ENCODE measurements around the gene OR4N2.
A peak's percentile ranks its signal among the peaks of the same experiment; 100 is the strongest.
"Not testable (repeated sequence)": the region's sequence is repeated elsewhere in the genome, so short reads cannot be mapped to it uniquely, and the experiment has no call there.

The OR4N2 gene

GRCh38 chr14:19838433-19838832, 34.9 kb downstream of the OR4N2 start:
- DNase-seq, result no peak

DNA sequence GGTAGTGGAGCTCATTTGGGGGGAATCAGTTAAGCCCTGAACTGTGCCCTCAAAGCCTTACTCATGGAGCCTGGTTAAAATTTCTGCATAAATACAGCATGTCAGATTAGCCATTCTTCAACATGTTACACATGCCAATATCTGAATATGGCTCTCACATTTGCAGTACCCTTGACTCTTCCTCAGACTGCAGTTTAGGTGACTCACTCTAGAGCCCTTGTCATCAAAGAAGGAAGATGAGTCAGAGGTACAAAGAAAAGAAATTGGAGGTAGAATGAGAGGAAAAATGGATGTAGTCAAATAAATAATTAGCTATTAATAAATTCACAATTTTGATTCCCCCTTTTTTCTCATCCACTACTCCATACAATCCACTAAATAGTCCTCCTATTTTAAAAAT, 47.8 kb downstream of the OR4N2 start:
- no peak for DNase-seq

DNA sequence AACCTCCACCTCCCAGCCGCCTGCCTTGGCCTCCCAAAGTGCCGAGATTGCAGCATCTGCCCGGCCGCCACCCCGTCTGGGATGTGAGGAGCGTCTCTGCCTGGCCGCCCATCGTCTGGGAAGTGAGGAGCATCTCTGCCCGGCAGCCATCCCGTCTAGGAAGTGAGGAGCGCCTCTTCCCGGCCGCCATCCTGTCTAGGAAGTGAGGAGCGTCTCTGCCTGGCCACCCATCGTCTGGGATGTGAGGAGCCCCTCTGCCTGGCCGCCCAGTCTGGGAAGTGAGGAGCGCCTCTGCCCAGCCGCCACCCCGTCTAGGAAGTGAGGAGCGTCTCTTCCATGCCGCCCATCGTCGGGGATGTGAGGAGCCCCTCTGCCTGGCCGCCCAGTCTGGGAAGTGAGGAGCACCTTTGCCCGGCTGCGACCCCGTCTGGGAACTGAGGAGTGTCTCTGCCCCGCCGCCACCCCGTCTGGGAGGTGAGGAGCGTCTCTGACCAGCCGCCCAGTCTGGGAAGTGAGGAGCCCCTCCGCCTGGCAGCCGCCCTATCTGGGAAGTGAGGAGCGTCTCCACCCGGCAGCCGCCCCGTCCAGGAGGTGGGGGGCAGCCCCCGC, 62.6 kb downstream of the OR4N2 start:
- not testable (repeated sequence) for DNase-seq

DNA sequence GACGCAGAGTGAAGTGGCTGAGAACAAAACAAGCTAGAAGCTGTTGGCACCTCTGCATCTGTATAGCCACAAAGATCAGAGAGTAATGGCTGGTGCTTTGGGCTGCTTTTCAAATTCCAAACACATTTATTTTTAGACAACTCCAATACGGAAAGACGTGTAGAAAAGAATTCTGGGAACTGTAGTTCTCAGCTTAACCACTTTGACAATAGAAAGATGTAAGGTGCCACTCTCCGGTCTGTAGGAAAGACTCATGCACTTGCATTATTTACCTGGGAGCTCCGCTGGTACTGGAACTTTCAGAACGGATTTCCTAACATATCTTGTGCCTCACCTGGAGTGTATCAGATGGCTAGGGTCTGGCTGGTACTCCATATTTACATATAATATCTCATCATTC, 69.6 kb downstream of the OR4N2 start:
- DNase-seq, result no peak

DNA sequence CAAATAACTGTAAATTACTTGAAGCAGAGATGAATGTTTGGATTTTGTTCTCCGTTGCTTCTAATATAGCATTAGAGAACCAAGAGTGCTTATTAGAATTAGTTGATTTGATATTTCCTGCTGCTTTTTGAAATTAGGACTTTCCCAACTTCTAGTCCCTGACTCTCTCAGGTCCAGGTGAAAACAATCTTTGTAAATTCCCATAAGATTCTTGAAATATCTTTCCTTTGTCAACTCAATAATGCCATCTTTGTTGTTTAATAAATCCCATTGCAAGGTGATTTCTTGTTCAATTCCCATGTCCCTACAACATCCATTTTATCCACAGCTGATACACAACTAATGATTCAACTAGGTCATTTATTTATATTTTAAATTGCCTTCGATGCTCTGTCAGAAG, 71.3 kb downstream of the OR4N2 start, which contains the start of gene OR4K2:
Gene OR4K2 (plus strand): TSS at position 301 of the 400 bp plus-strand sequence. CDS start 1,126 bp downstream, outside the sequence.
- no peak for DNase-seq

GRCh38 chr14:19878029-19878642, 74.6 kb downstream of the OR4N2 start:
- DNase-seq, result peak; percentile 29

Data from MV-4-11 (cell line).